HL-60 (cell line): ENCODE data around the gene NACC2.

Source experiments
- CTCF ChIP-seq: IDR thresholded peaks from one replicate; pipeline ENCODE4 v1.5.1; 2011; ENCODE audit warnings: low read length, control low read depth, inconsistent platforms; ENCODE audit not compliant: insufficient read depth
- REST ChIP-seq: IDR thresholded peaks from 2 replicates; pipeline ENCODE4 v1.6.1; 2012; ENCODE audit warnings: low read depth; ENCODE audit not compliant: insufficient replicate concordance

- TF ChIP-seq CTCF, result no peak
- TF ChIP-seq REST, result no peak
Observed at GRCh38 chr9:136141682-136142413, 46.8 kb upstream of the NACC2 start.
